Measurements from ENCODE around the gene SNRPF.
"Not testable (repeated sequence)": the region's sequence is repeated elsewhere in the genome, so short reads cannot be mapped to it uniquely, and the experiment has no call there.

SNRPF gene

DNA sequence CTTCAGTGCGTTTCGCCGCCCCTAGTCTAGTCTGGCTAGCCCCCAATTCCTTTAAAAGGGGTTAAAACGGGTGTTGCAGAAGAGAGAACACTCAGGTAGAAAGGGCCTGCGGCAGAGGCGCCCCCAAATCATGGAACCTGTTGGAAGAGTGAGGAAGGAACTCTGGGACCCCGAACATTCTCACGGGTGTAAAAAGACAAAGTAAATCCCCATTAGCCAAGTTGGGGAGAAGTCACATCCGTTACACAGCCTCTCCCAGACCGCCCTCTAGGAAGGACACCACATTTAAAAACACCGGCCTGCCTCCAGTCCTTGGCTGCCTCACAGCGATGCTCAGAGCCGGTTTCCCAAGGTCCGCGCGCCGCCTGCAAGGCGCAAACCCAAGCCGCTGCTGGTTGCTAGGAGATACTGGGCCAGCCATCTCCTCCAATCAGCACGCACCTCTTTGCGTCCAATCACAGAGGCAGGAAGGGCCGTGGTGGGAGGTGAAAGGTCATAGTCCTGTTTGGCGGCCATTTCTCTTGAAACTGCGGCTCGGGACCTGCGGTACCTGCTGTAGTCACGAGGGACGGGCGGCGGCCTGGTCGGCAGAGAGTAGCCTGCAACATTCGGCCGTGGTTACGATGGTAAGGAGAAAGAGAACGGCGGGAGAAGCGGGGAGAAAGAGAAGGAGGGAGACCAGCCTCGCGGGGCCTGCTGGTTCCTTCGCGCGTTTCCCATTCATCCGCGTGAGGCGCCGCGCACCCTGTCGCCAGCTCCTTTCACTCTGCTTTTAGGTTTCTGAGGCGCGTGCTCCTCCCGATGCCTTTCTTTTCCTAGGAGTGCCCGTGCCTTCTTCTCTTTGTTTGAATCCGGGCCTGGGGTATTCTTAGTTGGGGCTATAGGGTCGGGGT is at the start of gene SNRPF:
Gene SNRPF, plus strand, starts transcription at position 502 of the 893 bp plus-strand sequence. Its CDS starts 122 bp downstream, at position 624.
- DNase-seq: peak; percentile 97

DNA sequence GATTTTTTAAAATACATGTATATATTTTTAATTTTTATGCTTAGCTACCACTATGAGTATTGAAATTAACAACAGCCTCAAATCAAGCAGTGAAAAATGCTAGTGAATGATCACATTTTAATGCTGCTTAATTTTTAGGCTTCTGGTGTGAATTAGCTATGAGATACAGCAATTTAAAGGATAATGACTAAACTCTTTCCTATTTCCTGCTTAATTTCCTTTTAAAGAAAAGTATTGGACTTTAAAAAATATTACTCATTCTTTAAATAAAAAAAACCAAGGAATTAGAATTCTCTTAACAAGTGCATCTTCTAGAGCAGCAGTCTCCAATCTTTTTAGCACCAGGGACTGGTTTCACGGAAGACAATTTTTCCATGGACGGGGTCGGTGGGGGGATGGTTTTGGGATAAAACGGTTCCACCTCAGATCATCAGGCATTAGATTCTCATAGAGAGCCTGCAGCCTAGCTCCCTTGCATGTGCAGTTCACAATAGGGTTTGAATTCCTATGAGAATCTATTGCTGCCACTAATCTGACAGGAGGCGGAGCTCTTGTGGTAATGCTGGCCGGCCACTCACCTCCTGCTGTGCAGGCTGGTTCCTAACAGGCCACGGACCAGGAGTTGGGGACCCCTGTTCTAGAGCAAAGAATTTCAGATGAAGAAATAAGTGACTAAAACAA is 49.6 kb upstream of the SNRPF start:
- no peak for DNase-seq

DNA sequence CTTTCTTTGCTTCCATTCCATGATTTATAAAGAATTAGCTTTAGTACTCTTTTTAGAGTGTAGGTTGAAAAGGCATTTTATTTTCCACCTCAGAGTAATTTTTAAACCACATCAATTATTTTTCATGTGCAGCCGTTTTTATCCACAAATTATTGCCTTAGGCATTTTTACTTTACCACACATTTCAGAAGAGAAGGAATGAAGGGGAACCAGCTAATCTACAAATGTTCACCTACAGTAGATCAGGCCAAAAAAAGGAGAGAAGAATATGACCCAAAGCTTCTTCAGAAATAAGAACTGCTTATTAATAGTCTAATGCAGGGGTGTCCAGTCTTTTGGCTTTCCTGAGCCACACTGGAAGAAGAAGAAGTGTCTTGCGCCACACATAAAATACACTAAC is 48.3 kb upstream of the SNRPF start:
- no peak for DNase-seq

DNA sequence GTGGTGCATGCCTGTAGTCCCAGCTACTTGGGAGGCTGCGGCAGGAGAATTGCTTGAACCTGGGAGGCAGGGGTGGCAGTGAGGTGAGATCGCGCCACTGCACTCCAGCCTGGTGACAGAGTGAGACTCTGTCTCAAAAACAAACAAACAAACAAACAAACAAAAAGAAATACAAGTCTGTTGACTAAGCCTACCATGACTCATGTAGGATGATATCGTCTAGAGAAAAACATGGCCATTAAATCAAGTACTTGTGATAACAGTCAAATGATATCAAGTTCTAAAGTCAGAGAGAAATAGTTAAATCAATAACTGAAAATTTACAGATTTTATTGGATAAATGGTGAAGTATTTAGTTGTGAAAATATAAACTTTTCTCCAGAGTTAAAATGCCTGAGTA is 46.6 kb upstream of the SNRPF start:
- DNase-seq: not testable (repeated sequence)

GRCh38 chr12:95815632-95816212 is 43.0 kb upstream of the SNRPF start:
- no peak for DNase-seq

- peak; percentile 8 for DNase-seq
Observed at GRCh38 chr12:95820096-95820703, 38.6 kb upstream of the SNRPF start.

- DNase-seq: no peak
Observed at GRCh38 chr12:95829395-95829794, 29.4 kb upstream of the SNRPF start.

GRCh38 chr12:95830335-95831089 is 28.2 kb upstream of the SNRPF start:
- DNase-seq: no peak

GRCh38 chr12:95834572-95834971 is 24.2 kb upstream of the SNRPF start:
- DNase-seq: no peak

DNA sequence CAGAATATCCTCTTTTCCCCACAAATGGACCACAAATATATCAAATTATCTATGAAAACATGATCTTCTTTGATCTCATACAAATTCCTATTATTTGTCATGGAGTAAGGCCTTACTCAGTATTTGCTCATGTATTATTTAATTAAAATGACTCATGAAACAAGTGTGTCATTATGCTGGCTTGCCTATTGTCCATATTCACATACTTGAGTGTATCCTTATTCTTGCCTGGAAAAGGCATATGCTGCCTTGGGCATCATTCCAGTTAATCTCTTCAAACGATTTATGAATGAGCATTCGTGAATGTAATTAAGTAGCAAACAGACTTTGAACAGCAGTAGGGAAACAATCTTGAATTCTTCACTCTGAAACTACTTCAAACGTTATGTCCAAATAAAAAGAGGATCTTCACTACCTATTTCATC is 22.6 kb upstream of the SNRPF start:
- no peak for DNase-seq

- DNase-seq: no peak
Observed at GRCh38 chr12:95836630-95837239, 22.0 kb upstream of the SNRPF start.

- DNase-seq: no peak
Observed at GRCh38 chr12:95837240-95838038, 21.3 kb upstream of the SNRPF start.

DNA sequence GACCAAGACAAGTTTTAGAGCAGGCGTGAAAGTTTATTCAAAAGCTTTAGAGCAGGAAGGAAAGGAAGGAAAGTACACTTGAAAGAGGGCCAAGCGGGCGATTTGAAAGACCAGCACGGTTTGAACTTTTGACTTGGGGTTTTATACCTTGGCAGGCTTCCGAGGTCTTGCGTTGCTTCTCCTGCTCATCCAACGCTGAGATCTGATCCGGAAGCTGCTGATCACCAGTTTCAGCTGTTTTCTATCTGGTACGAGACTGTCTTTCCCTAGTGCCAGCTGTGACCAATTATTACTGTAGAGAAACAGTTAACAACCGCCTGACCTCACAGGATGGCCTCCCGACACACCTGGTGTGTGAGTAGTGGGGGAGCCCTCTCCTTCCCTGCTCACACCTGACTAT is 20.6 kb upstream of the SNRPF start:
- no peak for DNase-seq

GRCh38 chr12:95842426-95842825 is 16.3 kb upstream of the SNRPF start:
- not testable (repeated sequence) for DNase-seq

DNA sequence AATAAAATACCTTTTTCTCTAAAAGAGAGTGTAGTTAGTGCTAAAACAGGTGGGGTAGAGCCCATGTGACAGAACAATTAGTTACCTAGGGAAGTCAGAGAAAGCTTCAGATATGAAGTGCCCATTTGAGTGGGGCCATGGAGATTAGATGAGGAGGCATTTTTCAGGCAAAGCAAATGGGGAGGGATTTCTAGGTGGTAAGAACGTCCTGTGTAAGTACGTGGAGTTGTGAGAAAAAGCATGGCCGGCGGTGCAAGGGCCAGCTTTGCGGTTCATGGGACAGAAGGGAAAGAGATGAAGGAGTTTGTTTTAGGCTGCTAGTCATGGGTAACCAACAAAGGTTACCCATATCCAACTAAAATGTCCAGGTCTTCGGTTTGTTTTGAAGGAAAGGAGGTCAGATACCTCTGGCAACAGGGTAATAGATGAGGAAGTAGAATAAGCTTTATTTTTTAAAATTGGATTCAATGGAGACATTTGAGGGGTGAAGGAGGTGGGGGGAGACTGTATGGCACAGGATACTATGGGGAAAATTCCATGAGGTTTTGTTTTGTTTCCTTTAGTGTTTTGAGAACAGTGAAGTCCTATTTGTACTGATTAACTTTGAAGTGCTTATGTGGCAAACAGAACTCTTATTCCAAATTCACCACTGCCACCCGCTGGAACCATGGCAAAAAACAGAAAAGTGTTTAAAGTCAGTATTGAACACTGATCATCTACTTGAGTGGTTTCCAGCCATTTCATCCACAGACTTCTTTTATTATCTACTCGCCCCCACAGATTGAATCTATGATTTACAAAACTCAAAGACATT is 10.0 kb upstream of the SNRPF start:
- DNase-seq: no peak

DNA sequence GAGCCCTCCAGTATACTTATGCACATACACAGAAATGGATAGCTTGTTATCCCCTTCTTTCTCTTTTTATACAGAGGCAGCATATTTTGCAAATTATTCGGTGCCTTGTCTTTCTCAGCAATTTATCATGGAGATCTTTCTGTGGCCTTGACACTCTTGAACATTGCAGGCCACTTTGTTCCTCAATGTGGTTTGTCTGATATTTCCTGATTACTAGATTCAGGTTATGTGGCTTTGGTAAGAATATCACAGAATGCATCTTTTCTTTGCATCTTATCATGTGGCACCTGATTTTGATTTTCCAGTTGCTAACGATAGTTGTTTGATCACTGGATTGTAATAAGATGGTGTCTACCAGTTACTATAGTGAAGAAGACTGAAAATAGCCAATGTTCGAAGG is 7.1 kb upstream of the SNRPF start:
- DNase-seq: no peak

DNA sequence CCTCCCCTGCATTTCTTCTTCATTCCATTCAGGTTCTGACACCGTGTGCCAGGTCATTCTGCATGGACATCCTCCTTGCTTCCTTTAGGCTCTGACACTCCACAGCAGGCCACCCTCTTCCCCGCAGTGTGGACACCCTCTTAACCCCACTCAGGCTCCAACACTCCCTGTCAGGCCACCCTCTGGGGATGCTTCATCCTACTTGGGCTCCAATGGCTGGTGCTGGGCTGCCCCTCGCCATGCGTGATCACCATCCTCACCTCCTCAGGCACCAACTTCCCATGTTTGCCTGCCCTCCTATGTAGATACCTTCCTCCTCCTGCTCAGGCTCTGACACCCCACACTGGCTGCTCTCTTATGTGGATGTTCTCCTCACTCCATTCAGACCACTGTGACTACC is 6.6 kb upstream of the SNRPF start:
- DNase-seq: no peak

DNA sequence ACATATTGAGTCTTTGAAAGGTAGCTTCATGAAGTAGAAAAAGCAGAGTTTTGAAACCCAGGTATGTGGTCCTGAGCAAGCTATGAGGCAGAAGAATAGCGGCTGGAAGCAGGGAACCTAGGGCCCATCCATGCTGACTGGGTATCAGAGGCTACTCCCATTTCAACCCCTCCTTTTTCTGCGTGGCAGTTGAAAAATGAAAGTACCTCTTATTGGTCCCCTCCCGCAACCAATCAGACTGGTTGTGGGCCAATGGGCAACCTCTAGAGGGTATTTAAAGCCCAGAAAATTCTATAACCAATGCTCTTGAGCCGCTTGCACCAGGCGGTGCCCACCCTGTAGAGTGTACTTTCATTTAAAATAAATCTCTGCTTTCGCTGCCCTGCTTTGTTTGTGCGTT is 1.6 kb upstream of the SNRPF start:
- no peak for DNase-seq

DNA sequence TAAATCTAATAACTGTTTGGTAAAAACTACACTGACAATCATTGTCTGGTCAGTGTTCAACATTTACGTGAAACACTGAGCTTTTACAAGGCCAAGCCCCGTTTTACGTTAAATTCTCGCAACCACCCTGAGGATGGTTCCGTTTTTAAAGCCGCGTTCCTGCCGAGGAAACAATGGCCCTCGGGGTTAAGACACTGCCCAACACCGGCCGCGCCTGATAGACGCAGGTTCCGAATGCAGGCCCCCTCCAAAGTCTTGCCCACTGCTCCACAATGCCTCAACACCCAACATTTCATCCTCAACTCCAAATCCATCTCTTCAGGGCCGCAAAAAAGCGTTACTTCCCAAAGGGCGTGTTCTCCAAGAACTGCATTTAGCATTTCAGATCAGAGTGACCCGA is 953 bp upstream of the SNRPF start:
- no peak for DNase-seq

- no peak for DNase-seq
Observed at GRCh38 chr12:95859344-95859816, 628 bp downstream of the SNRPF start.
